ENCODE results near the gene PLA2G5.
A peak's percentile ranks its signal among the peaks of the same experiment; 100 is the strongest.

The PLA2G5 gene

DNA sequence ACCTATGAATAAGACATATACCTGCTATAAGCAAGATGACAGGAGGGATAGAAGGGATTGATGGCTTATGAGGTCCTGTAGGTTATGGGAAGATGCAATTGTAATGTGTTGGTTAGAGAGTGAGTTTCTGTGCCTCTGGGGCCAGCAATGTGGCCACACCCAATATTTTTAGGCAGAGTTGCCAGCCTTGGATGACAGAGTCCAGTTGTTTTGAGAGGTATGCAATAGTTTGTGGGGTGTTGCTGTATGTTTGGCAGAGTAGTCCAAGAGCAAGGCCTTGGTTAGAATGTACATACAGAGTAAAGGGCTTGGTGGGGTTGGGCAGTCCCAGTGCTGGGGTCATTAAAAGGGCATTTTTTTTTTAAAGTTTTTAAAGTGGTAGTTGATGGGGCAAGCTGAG, 36.6 kb upstream of the PLA2G5 start:
- H3K4me1 ChIP-seq (ENCODE audit: control insufficient read depth in 1 of 2, insufficient read depth in 2 of 2, low read length in 2 of 2): no peaks in the 10 kb centered on the region
- H3K9ac ChIP-seq (ENCODE audit: low read length): no peak overlapping the region
- no peak overlapping the region for H3K14ac ChIP-seq (ENCODE audit: low read length)
- no peak overlapping the region for H3K23ac ChIP-seq (ENCODE audit: low read length)
- H3K9me3 ChIP-seq (ENCODE audit: insufficient read depth, low read depth, low read length): peaks cover 8% of the 10 kb centered on the region
- no peak overlapping the region for H4K8ac ChIP-seq (ENCODE audit: low read depth, low read length)
- H3K4me2 ChIP-seq (ENCODE audit: low read length): no peak overlapping the region
- no peaks in the 10 kb centered on the region for H3K79me1 ChIP-seq (ENCODE audit: low read length)
- no peaks in the 10 kb centered on the region for H3K27me3 ChIP-seq (ENCODE audit: insufficient read depth, low read length)
- H3K27ac ChIP-seq (ENCODE audit: low read depth, low read length): no peak overlapping the region
- H2BK120ac ChIP-seq (ENCODE audit: insufficient read depth, low read length, poor library complexity): no peak overlapping the region
- H2AK5ac ChIP-seq (ENCODE audit: low read length): no peak overlapping the region
- no peak for DNase-seq
- no peaks in the 10 kb centered on the region for H3K36me3 ChIP-seq (ENCODE audit: control insufficient read depth in 1 of 2, insufficient read depth in 2 of 2, low read length in 2 of 2)
- no peak overlapping the region for H4K91ac ChIP-seq (ENCODE audit: low read depth, low read length)
- H3K4ac ChIP-seq (ENCODE audit: low read depth, low read length): no peak overlapping the region
- H2AFZ ChIP-seq (ENCODE audit: insufficient read depth, low read length, poor library complexity): no peak overlapping the region
- no peaks in the 10 kb centered on the region for H3K79me2 ChIP-seq (ENCODE audit: control insufficient read depth, insufficient read depth, low read length, poor library complexity)
- H3K4me3 ChIP-seq (ENCODE audit: low read depth, low read length): no peak overlapping the region
- no peak overlapping the region for H3K18ac ChIP-seq (ENCODE audit: low read length)
- H2BK5ac ChIP-seq (ENCODE audit: low read depth, low read length, poor library complexity): no peak overlapping the region
- no peak overlapping the region for H4K12ac ChIP-seq (ENCODE audit: low read depth, low read length)
- no peak overlapping the region for H2BK12ac ChIP-seq (ENCODE audit: low read length)

- Histone ChIP-seq H2AFZ (ENCODE audit: insufficient read depth, low read length, poor library complexity) (no peak overlapping the region), H3K27me3 (ENCODE audit: insufficient read depth, low read length) (no peaks in the 10 kb centered on the region), H3K9ac (ENCODE audit: low read length) (no peak overlapping the region), H2AK5ac (ENCODE audit: low read length) (no peak overlapping the region), H3K79me2 (ENCODE audit: control insufficient read depth, insufficient read depth, low read length, poor library complexity) (no peaks in the 10 kb centered on the region), H4K91ac (ENCODE audit: low read depth, low read length) (no peak overlapping the region), H3K4ac (ENCODE audit: low read depth, low read length) (no peak overlapping the region), H4K8ac (ENCODE audit: low read depth, low read length) (no peak overlapping the region), H3K9me3 (ENCODE audit: insufficient read depth, low read depth, low read length) (peaks cover 7% of the 10 kb centered on the region), H3K4me3 (ENCODE audit: low read depth, low read length) (no peak overlapping the region), H3K4me1 (ENCODE audit: control insufficient read depth in 1 of 2, insufficient read depth in 2 of 2, low read length in 2 of 2) (no peaks in the 10 kb centered on the region), H3K14ac (ENCODE audit: low read length) (no peak overlapping the region), H4K12ac (ENCODE audit: low read depth, low read length) (no peak overlapping the region), H2BK5ac (ENCODE audit: low read depth, low read length, poor library complexity) (no peak overlapping the region), H2BK120ac (ENCODE audit: insufficient read depth, low read length, poor library complexity) (no peak overlapping the region), H3K79me1 (ENCODE audit: low read length) (no peaks in the 10 kb centered on the region), H3K36me3 (ENCODE audit: control insufficient read depth in 1 of 2, insufficient read depth in 2 of 2, low read length in 2 of 2) (no peaks in the 10 kb centered on the region), H3K4me2 (ENCODE audit: low read length) (no peak overlapping the region), H2BK12ac (ENCODE audit: low read length) (no peak overlapping the region), H3K23ac (ENCODE audit: low read length) (no peak overlapping the region), H3K18ac (ENCODE audit: low read length) (no peak overlapping the region), H3K27ac (ENCODE audit: low read depth, low read length) (no peak overlapping the region)
- no peak for DNase-seq
- WGBS (ENCODE audit: extremely low coverage, insufficient coverage, insufficient read length): no CpG with 5 or more reads among the region's 5 CpGs
These were observed 34.9 kb upstream of the PLA2G5 start for GRCh38 chr1:20035114-20035513.

GRCh38 chr1:20037877-20038276, 32.1 kb upstream of the PLA2G5 start:
- Histone ChIP-seq H2AK5ac (ENCODE audit: low read length) (no peak overlapping the region), H3K79me2 (ENCODE audit: control insufficient read depth, insufficient read depth, low read length, poor library complexity) (no peaks in the 10 kb centered on the region), H2AFZ (ENCODE audit: insufficient read depth, low read length, poor library complexity) (no peak overlapping the region), H3K27me3 (ENCODE audit: insufficient read depth, low read length) (no peaks in the 10 kb centered on the region), H3K14ac (ENCODE audit: low read length) (no peak overlapping the region), H3K36me3 (ENCODE audit: control insufficient read depth in 1 of 2, insufficient read depth in 2 of 2, low read length in 2 of 2) (no peaks in the 10 kb centered on the region), H4K8ac (ENCODE audit: low read depth, low read length) (no peak overlapping the region), H4K12ac (ENCODE audit: low read depth, low read length) (no peak overlapping the region), H4K91ac (ENCODE audit: low read depth, low read length) (no peak overlapping the region), H3K4ac (ENCODE audit: low read depth, low read length) (no peak overlapping the region), H3K4me1 (ENCODE audit: control insufficient read depth in 1 of 2, insufficient read depth in 2 of 2, low read length in 2 of 2) (no peaks in the 10 kb centered on the region), H3K9me3 (ENCODE audit: insufficient read depth, low read depth, low read length) (peaks cover 7% of the 10 kb centered on the region), H2BK5ac (ENCODE audit: low read depth, low read length, poor library complexity) (no peak overlapping the region), H3K79me1 (ENCODE audit: low read length) (no peaks in the 10 kb centered on the region), H3K18ac (ENCODE audit: low read length) (no peak overlapping the region), H3K9ac (ENCODE audit: low read length) (peak overlapping the region; percentile 49), H2BK120ac (ENCODE audit: insufficient read depth, low read length, poor library complexity) (no peak overlapping the region), H3K23ac (ENCODE audit: low read length) (no peak overlapping the region), H3K27ac (ENCODE audit: low read depth, low read length) (no peak overlapping the region), H3K4me2 (ENCODE audit: low read length) (no peak overlapping the region), H2BK12ac (ENCODE audit: low read length) (no peak overlapping the region), H3K4me3 (ENCODE audit: low read depth, low read length) (no peak overlapping the region)
- no CpG with 5 or more reads among the region's 1 CpG for WGBS (ENCODE audit: extremely low coverage, insufficient coverage, insufficient read length)
- DNase-seq: peak; percentile 8 to 12

DNA sequence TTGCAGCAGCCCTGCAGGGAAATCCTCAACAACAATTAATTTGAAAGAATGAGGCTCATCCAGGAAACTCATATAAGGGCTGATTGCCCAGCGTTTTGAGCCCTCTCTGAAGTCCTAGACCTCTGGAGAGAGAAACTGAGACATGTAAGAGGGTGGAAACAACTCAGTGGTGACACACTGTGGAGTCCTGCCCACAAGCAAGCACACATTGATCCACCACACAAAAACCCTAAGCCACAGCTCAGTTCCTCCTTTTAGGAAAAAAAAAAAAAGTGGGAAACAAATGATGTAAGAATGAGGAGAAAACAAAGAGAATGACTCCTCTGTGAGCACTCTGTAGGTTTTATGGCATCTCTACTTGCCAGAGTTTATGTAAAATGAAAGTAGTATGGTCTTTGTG, 22.9 kb upstream of the PLA2G5 start:
- Histone ChIP-seq H2BK5ac (ENCODE audit: low read depth, low read length, poor library complexity) (no peak overlapping the region), H3K14ac (ENCODE audit: low read length) (no peak overlapping the region), H3K9me3 (ENCODE audit: insufficient read depth, low read depth, low read length) (peaks cover 2% of the 10 kb centered on the region), H3K27ac (ENCODE audit: low read depth, low read length) (no peak overlapping the region), H3K23ac (ENCODE audit: low read length) (no peak overlapping the region), H2BK120ac (ENCODE audit: insufficient read depth, low read length, poor library complexity) (no peak overlapping the region), H2AK5ac (ENCODE audit: low read length) (no peak overlapping the region), H2BK12ac (ENCODE audit: low read length) (no peak overlapping the region), H3K79me2 (ENCODE audit: control insufficient read depth, insufficient read depth, low read length, poor library complexity) (no peaks in the 10 kb centered on the region), H3K4me3 (ENCODE audit: low read depth, low read length) (no peak overlapping the region), H3K27me3 (ENCODE audit: insufficient read depth, low read length) (no peaks in the 10 kb centered on the region), H4K8ac (ENCODE audit: low read depth, low read length) (no peak overlapping the region), H4K12ac (ENCODE audit: low read depth, low read length) (no peak overlapping the region), H3K9ac (ENCODE audit: low read length) (no peak overlapping the region), H3K4me2 (ENCODE audit: low read length) (no peak overlapping the region), H3K79me1 (ENCODE audit: low read length) (no peaks in the 10 kb centered on the region), H3K18ac (ENCODE audit: low read length) (no peak overlapping the region), H3K4ac (ENCODE audit: low read depth, low read length) (no peak overlapping the region), H3K36me3 (ENCODE audit: control insufficient read depth in 1 of 2, insufficient read depth in 2 of 2, low read length in 2 of 2) (no peaks in the 10 kb centered on the region), H3K4me1 (ENCODE audit: control insufficient read depth in 1 of 2, insufficient read depth in 2 of 2, low read length in 2 of 2) (no peaks in the 10 kb centered on the region), H4K91ac (ENCODE audit: low read depth, low read length) (no peak overlapping the region), H2AFZ (ENCODE audit: insufficient read depth, low read length, poor library complexity) (no peak overlapping the region)
- DNase-seq: no peak
- no CpG with 5 or more reads among the region's 1 CpG for WGBS (ENCODE audit: extremely low coverage, insufficient coverage, insufficient read length)

Measured in trophoblast cell (in vitro differentiated cells and primary cell).